Left lung (tissue), 10 donors: ENCODE results near the gene B4GALNT2. TPM values are rescaled to one million over a fixed set of nuclear protein-coding genes. Genes with fewer than 3 reads are reported as not detected.

ENCODE experiments used
- ATAC-seq: fragments of 200-7000 bp; cut with Tn5 transposase; one replicate; pipeline ENCODE4 v1.9.1; 2020; ENCODE audit warnings: moderate library complexity
- DNase-seq, 4 donors: peaks; one replicate each; pipeline ENCODE4 v3.0.0-alpha.2; 2013 to 2020
- H3K27ac ChIP-seq, 2 donors: fragments of 200-600 bp; sonication (generic) in 1 of 2; one replicate each; pipeline versions ENCODE4 v1.5.0 to v1.8.0; 2020 to 2021
- H3K27me3 ChIP-seq, 2 donors: fragments of 200-600 bp; sonication (generic) in 1 of 2; one replicate each; pipeline versions ENCODE4 v1.5.0 to v1.8.0; 2020 to 2021
- H3K36me3 ChIP-seq, 2 donors: fragments of 200-600 bp; sonication (generic) in 1 of 2; one replicate each; pipeline versions ENCODE4 v1.5.0 to v1.8.0; 2020 to 2021
- H3K4me1 ChIP-seq, 2 donors: fragments of 200-600 bp; one replicate each; pipeline ENCODE4 v1.8.0; 2021
- H3K4me3 ChIP-seq, 2 donors: fragments of 200-600 bp; sonication (generic) in 1 of 2; one replicate each; pipeline versions ENCODE4 v1.5.0 to v1.8.0; 2020 to 2021; ENCODE audit warnings: mild to moderate bottlenecking in 1 of 2
- H3K9me3 ChIP-seq, 2 donors: fragments of 200-600 bp; sonication (generic) in 1 of 2; one replicate each; pipeline versions ENCODE4 v1.5.0 to v1.8.0; 2020 to 2021
- CTCF ChIP-seq, 2 donors: fragments of 200-600 bp; sonication (generic) in 1 of 2; IDR thresholded peaks; one replicate each; pipeline versions ENCODE4 v1.5.0 to v1.8.0; 2021; ENCODE audit warnings: antibody characterized with exemption in 2 of 2
- intact Hi-C, 2 donors: fragments of 100-400 bp; cut with DNase I; formaldehyde crosslinking; loops; one replicate each; pipeline versions ENCODE4 v1.11.2 to v1.14.2; 2022
- polyA plus RNA-seq, 6 donors: library from polyadenylated mRNA; unstranded; fragments of 120-200 nt; gene quantifications; one replicate each; pipeline ENCODE4 v1.2.1, GENCODE V29; 2013; ENCODE audit not compliant: insufficient read length in 6 of 6
- total RNA-seq, 2 donors: library from RNA; stranded (reverse); fragmentation: NEBNext Ultra II Directional; extraction: Animal tissue kit (Norgen Biotek cat#: 25700); gene quantifications; one replicate each; pipeline ENCODE4 v1.2.1, GENCODE V29; 2021
- donor health status: DM: no; HTN: yes; CAD: no.
- donor health status: DM: no; HTN: no; CAD: no.

Gene B4GALNT2
- total and polyA plus RNA-seq, 8 donors, result 0.16 to 0.87 (median 0.58) TPM

DNA sequence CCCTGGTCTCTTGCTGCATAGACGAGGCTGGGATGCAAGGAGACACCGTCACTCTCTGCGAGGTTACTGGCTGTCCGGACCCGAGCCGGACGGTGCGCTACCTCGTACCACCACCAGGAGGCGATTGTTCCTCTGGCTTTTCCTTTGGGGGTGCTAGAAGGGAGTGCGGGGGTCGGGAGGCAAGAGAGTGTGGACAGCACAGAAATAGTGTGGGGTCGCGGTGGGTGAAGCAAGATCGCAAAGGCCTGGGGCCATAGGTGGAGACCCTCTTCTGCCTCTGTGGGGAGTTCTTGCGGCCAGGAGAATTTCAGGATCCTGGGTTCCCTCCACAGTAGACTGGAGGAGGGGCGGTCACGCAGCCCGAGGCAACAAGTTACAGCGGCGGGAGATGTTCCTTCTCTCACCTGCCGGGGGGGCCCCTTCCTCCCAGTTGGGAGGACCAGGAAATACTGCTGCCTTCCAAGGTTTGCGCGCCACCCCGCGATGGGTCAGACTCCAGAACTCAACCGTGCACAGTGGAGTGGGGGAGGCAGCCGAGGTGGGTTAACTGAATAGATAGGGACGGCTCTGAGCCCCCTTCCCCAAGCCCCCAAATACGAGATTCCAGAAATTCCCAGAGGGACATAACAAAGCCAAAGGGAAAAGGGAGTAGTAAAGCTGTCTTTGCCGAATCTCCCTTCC, 91.1 kb downstream of the B4GALNT2 start:
- Histone ChIP-seq H3K4me1 (peaks cover 0 to 52% of the 10 kb centered on the region in 2 donors), H3K27ac (no peak overlapping the region), H3K27me3 (peaks cover 27 to 85% of the 10 kb centered on the region in 2 donors), H3K4me3 (peak overlapping the region in 1 of 2 donors; percentile 30), H3K36me3 (peaks cover 0 to 8% of the 10 kb centered on the region in 2 donors), H3K9me3 (no peaks in the 10 kb centered on the region)
- intact Hi-C loops, result loop anchor here in 1 of 2 donors (5.0 kb wide), 1 partner anchor 41 kb away; no protein-coding TSS in a partner anchor
- DNase-seq (peak in 3 of 4 donors; percentile 32 to 91 (median 55)), ATAC-seq (peak; percentile 56)
- peak; percentile 83 to 91 for TF ChIP-seq CTCF (IDR thresholded peaks at IDR 0.05)

DNA sequence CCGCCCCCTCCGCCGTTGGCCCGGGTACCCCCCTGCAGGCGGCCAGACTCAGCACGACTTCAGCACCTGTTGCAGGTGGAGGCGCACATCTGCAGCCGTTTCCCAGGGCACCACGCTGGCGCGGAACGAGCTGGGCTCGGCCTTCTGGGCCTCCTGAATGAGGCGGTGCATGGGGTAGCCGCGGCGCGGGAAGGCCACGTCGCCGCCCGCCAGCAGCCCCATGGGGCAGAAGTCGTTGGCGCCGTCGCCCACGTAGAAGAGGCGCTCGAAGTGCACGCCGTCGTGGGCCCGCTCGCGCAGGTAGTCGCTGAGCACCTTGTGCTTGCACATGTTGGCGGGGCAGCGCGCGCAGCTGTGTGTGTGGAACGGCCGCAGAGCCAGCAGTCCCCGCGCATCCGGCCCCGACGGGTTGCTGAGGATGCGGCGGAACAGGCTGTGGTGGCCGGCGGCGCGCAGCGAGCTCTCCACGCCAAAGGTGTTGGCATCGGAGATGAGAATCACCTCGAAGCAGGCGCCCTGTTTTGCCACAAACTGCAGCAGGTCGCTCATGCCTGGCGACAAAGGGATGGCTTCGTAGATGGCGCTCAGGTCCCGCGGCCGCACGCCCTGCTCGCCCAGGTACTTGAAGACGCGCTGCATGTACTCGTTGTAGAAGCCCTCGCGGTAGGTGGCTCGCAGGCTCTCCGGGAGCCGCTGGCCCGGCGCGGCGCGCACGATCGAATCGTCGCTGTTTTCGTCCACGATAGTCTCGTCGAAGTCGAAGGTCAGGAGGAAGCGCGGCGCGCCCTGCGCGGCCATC, 91.8 kb downstream of the B4GALNT2 start:
- Histone ChIP-seq H3K27me3 (peaks cover 28 to 83% of the 10 kb centered on the region in 2 donors), H3K4me3 (peak overlapping the region in 1 of 2 donors; percentile 30), H3K9me3 (no peaks in the 10 kb centered on the region), H3K36me3 (peaks cover 0 to 8% of the 10 kb centered on the region in 2 donors), H3K27ac (no peak overlapping the region), H3K4me1 (peaks cover 0 to 46% of the 10 kb centered on the region in 2 donors)
- intact Hi-C loops, result loop anchor here in 1 of 2 donors (5.0 kb wide), 1 partner anchor 42 kb away; no protein-coding TSS in a partner anchor
- DNase-seq (peak in 2 of 4 donors; percentile 35 to 90), ATAC-seq (peak; percentile 28)
- no peak for TF ChIP-seq CTCF (IDR thresholded peaks at IDR 0.05)

GRCh38 chr17:49224997-49225337, 92.4 kb downstream of the B4GALNT2 start:
- Histone ChIP-seq H3K27ac (no peak overlapping the region), H3K9me3 (no peaks in the 10 kb centered on the region), H3K27me3 (peaks cover 33 to 83% of the 10 kb centered on the region in 2 donors), H3K4me3 (peak overlapping the region in 1 of 2 donors; percentile 30), H3K36me3 (peaks cover 0 to 6% of the 10 kb centered on the region in 2 donors), H3K4me1 (peaks cover 4 to 46% of the 10 kb centered on the region in 2 donors)
- no peak for TF ChIP-seq CTCF (IDR thresholded peaks at IDR 0.05)
- intact Hi-C loops, result loop anchor here in 1 of 2 donors (5.0 kb wide), 1 partner anchor 43 kb away; no protein-coding TSS in a partner anchor
- ATAC-seq (no peak), DNase-seq (no peak)

- Histone ChIP-seq H3K4me1 (peaks cover 9 to 46% of the 10 kb centered on the region in 2 donors), H3K4me3 (no peak overlapping the region), H3K9me3 (no peaks in the 10 kb centered on the region), H3K36me3 (no peaks in the 10 kb centered on the region), H3K27ac (no peak overlapping the region), H3K27me3 (peaks cover 37 to 85% of the 10 kb centered on the region in 2 donors)
- no peak for TF ChIP-seq CTCF (IDR thresholded peaks at IDR 0.05)
- DNase-seq (no peak), ATAC-seq (no peak)
- intact Hi-C loops, result no loop called here
Observed at GRCh38 chr17:49225554-49226236, 93.1 kb downstream of the B4GALNT2 start.

Other genes starting within 250 kb of the B4GALNT2 start
- 10 to 100 TPM; 56.6 to 83.3 TPM for gene ATP5MC1, start 240.0 kb upstream of the B4GALNT2 start, total RNA-seq
- 10 to 100 TPM; 79.1 to 97.1 (median 89.1) TPM for gene ATP5MC1, start 240.0 kb upstream of the B4GALNT2 start, polyA plus RNA-seq
- gene UBE2Z, start 224.4 kb upstream of the B4GALNT2 start, total RNA-seq, result 10 to 100 TPM; 65.8 to 70.3 TPM
- gene UBE2Z, start 224.4 kb upstream of the B4GALNT2 start, polyA plus RNA-seq, result 100 to 1,000 TPM in 4 of 6 donors, 10 to 100 TPM in 2; 99.5 to 108 (median 102) TPM
- gene SNF8, start 187.9 kb upstream of the B4GALNT2 start, total RNA-seq, result 100 to 1,000 TPM in 1 of 2 donors, 10 to 100 TPM in 1; 95.8 to 109 TPM
- gene SNF8, start 187.9 kb upstream of the B4GALNT2 start, polyA plus RNA-seq, result 10 to 100 TPM; 80.7 to 95.3 (median 86.0) TPM
- gene GIP, start 164.2 kb upstream of the B4GALNT2 start, total RNA-seq, result not detected
- under 1 TPM in 2 of 6 donors, not detected in 4; 0.31 to 0.57 TPM for gene GIP, start 164.2 kb upstream of the B4GALNT2 start, polyA plus RNA-seq
- under 1 TPM; 0.23 to 0.26 TPM for gene IGF2BP1, start 135.4 kb upstream of the B4GALNT2 start, total RNA-seq
- gene IGF2BP1, start 135.4 kb upstream of the B4GALNT2 start, polyA plus RNA-seq, result 10 to 100 TPM; 25.8 to 32.1 (median 29.5) TPM
- gene GNGT2, start 77.8 kb downstream of the B4GALNT2 start, total RNA-seq, result 1 to 10 TPM; 3.6 to 4.8 TPM
- 1 to 10 TPM; 2.5 to 4.6 (median 3.0) TPM for gene GNGT2, start 77.8 kb downstream of the B4GALNT2 start, polyA plus RNA-seq
- 10 to 100 TPM; 10.8 to 23.8 TPM for gene ABI3, start 77.9 kb downstream of the B4GALNT2 start, total RNA-seq
- 10 to 100 TPM in 2 of 6 donors, 1 to 10 TPM in 4; 6.5 to 10.5 (median 8.9) TPM for gene ABI3, start 77.9 kb downstream of the B4GALNT2 start, polyA plus RNA-seq
- 1 to 10 TPM; 1.0 to 2.0 TPM for gene PHOSPHO1, start 98.0 kb downstream of the B4GALNT2 start, total RNA-seq
- gene PHOSPHO1, start 98.0 kb downstream of the B4GALNT2 start, polyA plus RNA-seq, result 1 to 10 TPM; 1.5 to 8.5 (median 3.8) TPM
- gene ZNF652, start 229.5 kb downstream of the B4GALNT2 start, total RNA-seq, result 10 to 100 TPM; 42.6 to 46.8 TPM
- gene ZNF652, start 229.5 kb downstream of the B4GALNT2 start, polyA plus RNA-seq, result 10 to 100 TPM; 27.8 to 31.4 (median 29.6) TPM